ENCODE results near the gene LNPEP. TPM values are rescaled to one million over a fixed set of nuclear protein-coding genes. Genes with fewer than 3 reads are reported as not detected.
"Not testable (repeated sequence)": the region's sequence is repeated elsewhere in the genome, so short reads cannot be mapped to it uniquely, and the experiment has no call there.

LNPEP gene
- polyA plus RNA-seq, 4 donors: 15.8 to 30.4 (median 26.7) TPM

DNA sequence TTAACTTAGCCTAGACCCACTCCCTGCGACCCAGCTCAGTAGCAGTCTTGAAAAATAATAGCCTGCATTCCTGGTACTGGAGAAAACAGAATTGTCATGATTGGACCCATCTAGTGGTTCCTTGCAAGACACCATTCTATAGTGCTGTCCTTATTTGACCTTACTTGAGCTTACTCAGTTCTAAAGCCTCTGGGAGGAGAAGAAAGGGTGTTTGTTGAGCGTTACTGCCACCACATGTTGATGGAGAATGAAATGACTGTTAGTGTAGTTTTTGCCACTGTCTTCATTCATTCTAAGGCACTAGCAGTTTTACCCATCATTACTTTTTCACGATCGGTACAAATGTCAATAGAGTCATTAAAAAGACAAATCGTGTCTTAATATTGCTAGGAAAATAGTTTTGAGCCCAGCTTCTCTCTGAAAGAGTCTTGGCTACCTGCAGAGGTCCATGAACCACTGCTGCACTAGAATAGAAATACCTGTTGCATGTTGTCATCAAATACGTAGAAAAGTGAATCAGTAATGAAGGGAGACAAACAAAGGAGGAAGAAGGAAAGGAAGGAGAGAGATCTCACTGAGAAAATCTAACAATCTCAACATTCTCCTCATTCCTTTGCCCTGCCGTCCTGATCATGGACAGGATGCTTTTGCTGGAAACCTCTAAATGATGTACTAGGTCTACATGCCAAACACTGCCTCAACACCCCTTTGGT lies 110.5 kb downstream of the LNPEP start:
- DNase-seq (ENCODE audit: low read depth in 4 of 4, low spot score in 3 of 4): no peak

DNA sequence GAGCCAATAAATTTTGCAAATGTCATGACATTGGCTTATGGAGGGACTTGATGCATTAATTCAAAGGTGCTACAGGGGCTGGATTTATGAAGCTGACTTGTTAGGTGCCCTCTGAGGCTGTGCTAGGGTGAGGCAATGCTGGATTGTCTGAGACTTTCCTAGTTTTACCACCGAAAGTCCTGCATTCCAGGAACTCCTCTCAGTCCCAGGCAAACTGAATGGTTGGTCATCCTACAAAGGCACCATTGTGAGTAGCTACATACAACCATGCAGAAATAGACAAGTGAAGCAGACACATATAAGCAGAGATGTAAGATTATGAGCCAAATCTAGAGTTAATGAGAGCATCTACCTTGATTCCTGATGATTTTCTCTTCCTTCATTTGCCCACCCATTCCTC lies 111.2 kb downstream of the LNPEP start:
- DNase-seq (ENCODE audit: low read depth in 4 of 4, low spot score in 3 of 4): no peak

DNA sequence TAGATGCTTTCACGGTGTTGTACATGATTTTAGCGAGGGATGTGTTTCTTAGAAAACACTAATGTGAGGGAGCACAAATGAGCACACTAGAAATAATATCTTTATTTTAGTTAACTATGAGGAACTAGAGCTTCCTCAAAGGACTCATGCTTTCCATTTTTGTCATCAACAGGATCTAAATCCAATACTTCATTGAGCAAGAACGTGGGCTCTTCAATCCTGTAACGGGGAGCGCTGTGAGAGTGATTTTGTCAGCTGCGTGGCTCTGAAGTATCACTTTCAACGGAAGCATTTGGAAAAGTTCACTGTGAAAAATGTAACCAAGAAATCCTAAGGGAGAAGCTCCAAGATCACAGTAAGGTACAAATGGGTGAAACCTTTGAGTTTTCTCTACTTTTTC lies 113.3 kb downstream of the LNPEP start:
- DNase-seq (ENCODE audit: low read depth in 4 of 4, low spot score in 3 of 4): no peak

DNA sequence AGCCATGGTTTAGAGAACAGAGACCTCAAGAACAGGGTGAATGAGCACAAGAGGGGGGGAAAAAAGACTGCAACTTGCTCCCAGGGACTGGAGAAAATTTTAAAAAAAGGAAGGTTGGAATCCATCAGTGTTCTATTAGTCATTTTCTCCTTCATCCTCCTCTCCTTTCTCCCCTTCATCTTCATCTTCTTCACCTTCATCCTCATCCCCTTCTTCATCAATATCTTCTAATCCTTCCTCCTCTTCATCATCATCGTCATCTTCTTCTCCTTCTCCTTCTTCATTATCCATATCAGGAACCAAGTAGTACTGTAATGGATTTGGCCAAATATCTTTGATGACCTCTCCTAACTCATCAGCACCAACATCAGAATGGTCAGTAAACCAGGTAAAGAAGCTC lies 120.4 kb downstream of the LNPEP start:
- DNase-seq (ENCODE audit: low read depth in 4 of 4, low spot score in 3 of 4): no peak

DNA sequence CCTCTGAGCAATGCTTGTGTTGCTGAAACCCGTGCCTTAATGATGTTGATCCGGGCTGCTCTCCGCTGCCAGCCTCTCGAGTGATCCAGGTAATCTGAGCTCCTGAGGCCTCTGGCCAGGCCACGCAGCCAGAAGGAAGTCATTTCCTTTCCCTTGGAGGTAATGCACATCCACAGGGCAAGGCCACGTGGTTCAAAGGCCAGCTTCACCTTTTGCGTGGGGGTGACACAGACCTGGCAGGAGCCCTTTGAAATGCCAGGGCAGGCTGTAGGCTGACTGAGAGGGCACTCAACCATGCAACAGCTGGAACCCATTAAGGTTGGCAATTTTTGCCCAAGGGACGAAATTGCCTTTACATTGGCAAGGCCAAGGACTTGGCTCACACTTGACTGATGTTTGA lies 126.2 kb downstream of the LNPEP start:
- DNase-seq (ENCODE audit: low read depth in 4 of 4, low spot score in 3 of 4): peak in 1 of 4 donors; percentile 54

DNA sequence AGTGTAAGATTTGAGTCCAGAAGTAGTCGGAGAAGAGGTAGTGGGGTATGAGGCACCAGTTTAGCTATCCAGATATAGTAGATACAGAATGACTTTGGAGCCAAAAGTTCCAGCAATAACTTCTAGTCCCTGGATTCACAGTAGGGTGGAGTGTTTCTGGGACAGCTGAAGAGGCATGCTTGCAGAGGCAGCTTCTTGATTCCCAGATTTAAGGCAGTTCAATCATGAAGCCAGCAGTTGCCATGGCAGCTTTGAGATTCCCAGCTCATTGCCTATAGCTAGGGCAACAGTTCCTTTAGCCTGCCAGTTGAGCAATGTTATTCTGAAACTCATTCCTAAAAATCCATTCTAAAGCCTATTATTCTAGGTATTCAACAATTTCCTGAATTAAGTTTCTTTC lies 127.4 kb downstream of the LNPEP start:
- no peak for DNase-seq (ENCODE audit: low read depth in 4 of 4, low spot score in 3 of 4)

DNA sequence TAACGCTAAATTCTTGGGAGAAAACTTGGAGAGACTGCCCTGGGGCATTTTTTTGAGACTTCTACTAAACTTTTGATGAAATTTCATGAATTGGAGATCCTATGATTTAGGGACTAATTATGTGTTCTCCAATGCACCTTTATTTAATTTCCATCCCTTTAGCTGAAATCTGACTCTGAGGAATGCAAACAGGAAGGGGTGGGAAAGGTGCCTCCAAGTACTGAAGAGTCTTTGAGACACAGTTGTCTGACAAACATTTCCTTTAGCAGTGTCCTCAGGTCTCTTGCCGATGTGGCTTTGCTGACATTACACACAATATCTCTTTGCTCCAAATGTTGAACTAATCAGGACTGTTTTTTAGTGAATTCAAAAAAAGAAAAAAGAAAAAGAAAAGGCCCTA lies 129.6 kb downstream of the LNPEP start:
- no peak for DNase-seq (ENCODE audit: low read depth in 4 of 4, low spot score in 3 of 4)

DNA sequence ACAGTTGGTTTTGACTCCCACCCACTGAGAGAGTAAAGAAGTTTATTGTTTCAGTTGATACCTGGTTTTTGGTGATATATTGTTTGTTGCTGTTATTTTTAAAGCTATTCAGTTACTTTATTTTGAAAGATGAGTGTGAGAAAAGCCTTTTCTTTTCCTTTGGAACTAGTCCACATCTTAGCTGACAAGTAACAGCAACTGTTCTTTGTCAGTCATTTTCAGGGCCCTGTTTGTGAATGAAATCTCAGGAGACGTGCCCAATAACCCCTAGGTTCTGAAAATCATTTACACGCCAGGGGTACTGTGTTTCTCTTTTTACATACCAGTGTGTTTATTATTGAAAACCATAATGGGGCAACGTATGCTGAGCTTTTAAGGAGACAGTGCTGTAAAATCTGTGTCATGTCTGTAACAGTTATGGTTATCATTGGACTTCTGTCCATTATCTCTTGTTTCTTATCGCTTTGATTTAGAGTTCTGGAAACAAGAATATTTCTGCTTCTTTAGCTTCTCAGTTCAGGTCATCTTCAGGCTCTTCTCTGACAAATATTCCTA lies 131.5 kb downstream of the LNPEP start:
- DNase-seq (ENCODE audit: low read depth in 4 of 4, low spot score in 3 of 4): no peak

DNA sequence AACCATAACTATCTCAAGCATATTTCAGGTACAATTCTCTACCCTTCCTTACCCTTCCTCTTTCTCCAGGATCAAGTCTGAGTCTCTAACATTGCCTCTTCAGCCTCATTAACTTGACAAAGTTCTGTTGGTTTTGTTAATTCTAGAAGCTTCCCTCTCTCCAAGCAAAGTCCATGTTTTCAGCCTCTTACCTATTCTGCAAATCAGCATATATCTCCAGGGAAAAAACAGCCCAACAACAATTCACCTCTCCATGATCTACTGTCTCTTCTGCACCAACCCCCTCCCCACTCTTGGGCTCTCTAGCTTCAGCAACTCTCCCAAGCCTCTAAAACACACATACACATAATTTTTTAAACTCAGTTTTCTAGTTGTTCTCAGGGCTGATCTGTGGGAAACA lies 134.4 kb downstream of the LNPEP start:
- DNase-seq (ENCODE audit: low read depth in 4 of 4, low spot score in 3 of 4): no peak

DNA sequence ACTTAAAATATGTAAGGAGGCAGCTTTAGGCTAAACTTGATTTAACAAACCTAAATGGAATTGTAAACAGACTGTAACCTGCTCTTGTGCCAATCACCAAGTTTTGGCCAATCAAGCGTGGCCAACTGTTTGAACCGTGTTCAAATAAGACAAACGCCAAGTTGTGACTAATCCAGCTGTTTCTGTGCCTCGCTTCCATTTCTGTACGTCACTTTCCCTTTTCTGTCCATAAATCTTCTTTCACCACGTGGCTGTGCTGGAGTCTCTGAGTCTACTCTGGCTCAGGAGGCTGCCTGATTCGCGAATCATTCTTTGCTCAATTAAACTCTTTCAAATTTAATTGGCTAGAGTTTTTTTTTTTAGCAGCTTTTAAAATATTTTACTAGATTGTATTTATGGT lies 135.2 kb downstream of the LNPEP start:
- no peak for DNase-seq (ENCODE audit: low read depth in 4 of 4, low spot score in 3 of 4)

DNA sequence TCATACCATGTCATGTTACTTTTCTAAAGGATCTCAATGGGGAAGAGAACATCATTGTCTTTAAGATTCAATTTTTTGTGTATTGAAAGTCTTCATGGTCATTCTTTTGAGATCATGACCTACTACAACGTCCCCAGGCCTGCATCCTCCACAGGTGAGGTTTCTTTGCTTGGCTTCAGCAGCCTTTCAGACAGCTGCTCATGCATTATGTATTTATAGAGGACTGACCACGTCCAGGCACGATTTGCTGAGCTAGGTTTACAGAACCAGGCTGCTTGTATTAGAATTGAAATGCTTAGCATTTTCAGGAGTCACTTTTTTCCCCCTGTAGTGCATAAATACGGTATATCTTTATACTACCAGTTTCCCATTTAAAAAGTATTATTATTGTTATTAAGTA lies 136.1 kb downstream of the LNPEP start:
- DNase-seq (ENCODE audit: low read depth in 4 of 4, low spot score in 3 of 4): no peak

DNA sequence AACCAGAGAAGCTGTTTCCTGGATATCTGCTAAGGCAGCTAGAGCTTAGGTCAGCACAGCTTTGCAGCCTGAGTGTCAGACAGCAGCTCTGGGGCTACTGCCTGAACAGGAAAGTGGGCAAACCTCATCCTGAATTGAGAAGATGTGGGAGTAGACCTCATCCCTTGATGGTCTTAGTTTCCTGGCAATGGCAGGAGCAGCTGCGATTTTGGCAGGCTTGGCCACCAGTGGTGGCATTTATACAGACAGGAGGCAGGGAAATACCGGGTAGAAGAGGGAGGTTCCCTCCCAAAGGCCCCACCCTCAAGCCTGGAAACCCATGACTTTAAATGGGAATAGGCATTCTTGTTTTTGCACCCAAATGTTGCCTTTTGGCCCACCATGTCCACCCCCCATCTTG lies 136.8 kb downstream of the LNPEP start:
- no peak for DNase-seq (ENCODE audit: low read depth in 4 of 4, low spot score in 3 of 4)

DNA sequence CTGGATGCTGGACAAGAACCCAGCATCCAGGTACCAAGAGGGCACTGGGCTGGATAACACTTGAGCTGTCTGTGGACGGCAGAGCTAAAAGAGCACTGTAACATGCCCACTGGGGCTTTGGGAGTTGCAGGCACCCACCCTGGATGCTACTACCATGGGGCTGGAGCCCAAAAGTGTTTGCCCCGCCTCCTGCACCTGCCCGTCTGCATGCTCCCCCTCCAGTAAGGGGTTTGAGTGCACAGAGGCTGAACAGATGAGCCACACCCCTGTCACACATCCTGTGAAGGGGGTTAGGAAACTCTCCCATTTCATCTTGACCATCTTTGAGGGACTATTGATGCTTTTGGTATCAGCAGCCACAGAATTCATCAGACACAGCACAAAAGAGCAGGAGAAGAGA lies 137.5 kb downstream of the LNPEP start:
- no peak for DNase-seq (ENCODE audit: low read depth in 4 of 4, low spot score in 3 of 4)

DNA sequence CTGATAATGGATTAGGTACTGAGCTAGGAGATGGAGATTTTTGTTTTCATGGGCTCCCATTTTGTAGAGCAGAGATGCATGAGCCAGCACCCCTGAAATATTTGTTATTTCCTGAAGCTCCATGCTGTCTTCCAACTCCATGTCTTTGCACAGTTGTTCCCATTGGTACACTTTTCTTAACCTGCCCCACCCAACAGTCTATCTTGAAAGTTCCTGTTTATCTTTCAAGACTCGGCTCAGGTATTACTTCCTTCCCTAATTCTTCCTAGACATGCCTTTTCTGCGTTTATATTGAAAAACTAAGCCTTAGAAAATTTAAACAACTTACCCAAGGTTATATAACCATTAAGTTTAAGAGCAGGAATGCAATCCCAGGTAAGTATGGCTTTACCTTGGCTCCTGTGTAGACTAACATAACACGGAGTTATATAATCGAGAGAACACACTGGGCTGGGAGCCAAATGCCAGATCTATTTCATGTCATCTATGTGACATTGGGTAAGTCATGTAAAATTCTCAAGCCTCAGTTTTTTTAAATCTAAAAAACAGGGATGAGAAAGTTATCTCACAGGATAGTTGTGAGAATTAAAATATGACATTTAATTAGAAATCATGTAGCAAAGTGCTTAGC lies 139.1 kb downstream of the LNPEP start:
- DNase-seq (ENCODE audit: low read depth in 4 of 4, low spot score in 3 of 4): no peak

DNA sequence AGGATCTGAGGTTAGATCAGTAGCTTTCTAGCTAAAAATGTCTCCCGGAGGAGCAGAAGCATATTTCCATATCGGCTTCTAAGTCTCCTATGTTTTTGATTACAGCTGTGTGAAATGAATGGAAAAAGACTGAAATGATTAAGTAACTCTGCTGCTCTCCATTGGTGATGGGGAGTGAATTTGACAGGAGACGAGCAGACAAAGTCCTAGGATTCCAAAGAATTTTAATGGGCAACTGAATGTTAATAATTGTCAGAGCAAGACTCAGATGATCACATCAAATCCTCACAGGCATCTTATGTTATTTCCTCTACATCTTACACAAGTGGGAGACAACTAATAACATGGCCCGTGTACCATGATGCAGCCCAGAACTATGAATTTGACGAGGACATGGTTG lies 139.8 kb downstream of the LNPEP start:
- DNase-seq (ENCODE audit: low read depth in 4 of 4, low spot score in 3 of 4): no peak

DNA sequence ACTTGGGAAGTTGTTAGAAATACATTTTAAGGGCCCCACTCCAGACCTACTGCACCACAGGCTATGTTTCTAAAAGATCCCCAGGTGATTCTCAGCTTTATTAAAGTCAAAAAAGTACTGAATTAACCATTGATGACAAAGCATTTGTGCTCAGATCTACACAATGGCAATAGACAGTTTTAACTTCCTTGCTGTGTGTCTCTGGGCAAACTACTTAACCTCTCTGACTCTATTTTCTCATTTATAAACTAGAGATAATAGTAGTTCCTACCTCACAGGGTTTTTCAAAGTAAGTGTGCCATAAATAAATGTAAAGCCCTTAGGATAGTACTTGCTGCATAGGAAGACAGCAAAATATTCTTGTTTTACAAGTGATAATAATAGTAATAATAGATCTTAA lies 140.2 kb downstream of the LNPEP start:
- no peak for DNase-seq (ENCODE audit: low read depth in 4 of 4, low spot score in 3 of 4)

DNA sequence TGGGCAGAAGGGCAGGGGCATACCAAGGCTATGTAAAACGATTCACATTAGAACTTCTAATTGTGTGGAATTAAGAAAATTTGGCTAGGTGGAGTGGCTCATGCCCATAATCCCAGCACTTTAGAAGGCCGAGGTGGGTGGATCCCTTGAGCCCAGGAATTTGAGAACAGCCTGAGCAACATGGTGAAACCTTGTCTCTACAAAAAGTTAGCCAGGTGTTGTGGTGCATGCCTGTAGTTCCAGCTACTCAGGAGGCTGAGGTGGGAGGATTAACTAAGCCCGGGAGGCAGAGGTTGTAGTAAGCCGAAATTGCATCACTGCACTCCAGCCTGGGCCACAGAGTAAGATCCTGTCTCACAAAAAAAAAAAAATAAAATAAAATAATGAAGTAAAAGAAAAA lies 141.4 kb downstream of the LNPEP start:
- DNase-seq (ENCODE audit: low read depth in 4 of 4, low spot score in 3 of 4): no peak

DNA sequence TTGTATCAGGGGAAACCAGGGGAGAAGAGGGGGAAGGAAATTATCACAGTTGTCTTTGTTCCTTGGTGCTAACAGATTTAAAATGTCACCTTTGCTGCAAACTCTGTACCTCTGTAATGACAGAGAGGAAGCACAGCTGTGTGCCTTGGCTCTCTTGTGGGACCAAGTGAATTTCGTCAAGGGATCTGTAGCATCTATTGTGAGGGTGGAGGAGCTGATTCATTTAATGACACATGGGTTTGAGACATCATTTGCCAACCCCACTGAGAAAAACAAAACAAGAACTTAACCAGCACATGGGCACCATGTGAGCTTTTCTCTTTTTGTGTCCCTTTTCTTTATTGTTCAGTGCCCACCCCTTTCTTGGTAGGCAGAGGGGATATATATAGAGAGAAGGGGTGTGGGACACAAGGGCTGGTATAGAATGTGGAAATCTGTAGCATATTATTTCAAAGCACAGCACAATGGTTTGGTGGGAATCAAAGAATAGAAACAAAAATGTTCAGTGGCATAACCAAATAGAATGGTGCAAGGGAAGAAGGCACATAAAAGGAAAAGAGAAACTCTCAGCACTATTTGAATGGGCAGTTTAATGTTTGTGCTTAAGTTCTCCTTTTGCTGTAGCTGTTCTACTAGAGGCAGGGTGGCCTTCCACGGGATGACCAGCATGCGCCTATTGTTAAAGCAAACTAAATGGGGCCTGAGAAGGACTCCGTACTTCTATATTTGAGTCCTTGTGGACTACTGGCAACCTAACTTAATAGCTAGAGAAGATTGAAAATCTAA lies 143.3 kb downstream of the LNPEP start:
- no peak for DNase-seq (ENCODE audit: low read depth in 4 of 4, low spot score in 3 of 4)

DNA sequence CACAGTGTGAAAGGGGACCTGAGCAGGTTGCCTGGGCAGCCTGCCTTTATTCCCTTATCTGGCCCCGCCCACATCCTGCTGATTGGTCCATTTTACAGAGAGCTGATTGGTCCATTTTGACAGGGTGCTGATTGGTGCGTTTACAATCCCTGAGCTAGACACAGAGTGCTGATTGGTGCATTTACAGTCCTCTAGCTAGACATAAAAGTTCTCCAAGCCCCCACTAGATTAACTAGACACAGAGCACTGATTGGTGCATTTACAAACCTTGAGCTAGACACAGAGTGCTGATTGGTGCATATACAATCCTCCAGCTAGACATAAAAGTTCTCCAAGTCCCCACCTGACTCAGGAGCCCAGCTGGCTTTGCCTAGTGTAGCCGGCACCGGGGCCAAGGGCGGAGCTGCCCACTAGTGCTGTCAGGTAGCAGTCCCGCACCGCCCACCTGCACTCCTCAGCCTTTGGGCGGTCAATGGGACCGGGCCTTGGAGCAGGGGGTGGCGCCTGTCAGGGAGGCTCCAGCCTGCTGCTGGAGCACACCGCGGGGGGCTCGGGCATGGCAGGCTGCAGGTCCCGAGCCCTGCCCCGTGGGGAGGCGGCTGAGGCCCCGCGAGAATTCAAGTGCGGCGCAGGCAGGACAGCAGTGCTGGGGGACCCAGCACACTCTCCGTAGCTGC lies 149.0 kb downstream of the LNPEP start:
- DNase-seq (ENCODE audit: low read depth in 4 of 4, low spot score in 3 of 4): not testable (repeated sequence)

DNA sequence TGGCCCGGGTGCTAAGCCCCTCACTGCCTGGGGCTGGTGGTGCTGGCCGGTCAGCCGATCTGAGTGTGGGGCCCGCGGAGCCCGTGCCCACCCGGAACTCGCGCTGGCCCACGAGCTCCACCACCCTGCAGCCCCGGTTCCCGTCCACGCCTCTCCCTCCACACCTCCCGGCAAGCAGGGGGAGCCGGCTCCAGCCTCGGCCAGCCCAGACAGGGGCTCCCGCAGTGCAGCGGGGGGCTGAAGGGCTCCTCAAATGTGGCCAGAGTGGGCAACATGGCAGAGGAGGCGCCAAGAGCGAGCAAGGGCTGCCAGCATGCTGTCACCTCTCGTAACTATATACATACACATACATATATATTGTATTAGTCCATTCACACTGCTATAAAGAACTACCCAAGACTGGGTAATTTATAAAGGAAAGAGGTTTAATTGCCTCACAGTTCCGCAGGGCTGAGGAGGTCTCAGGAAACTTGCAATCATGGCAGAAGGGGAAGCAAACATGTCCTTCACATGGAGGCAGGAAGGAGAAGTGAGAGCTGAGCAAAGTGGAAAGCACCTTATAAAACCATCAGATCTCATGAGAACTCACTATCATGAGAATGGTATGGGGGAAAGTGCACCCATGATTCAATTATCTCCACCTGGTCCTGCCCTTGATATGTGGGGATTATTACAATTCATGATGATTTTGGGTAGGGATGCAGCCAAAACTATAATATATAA lies 149.7 kb downstream of the LNPEP start:
- no peak for DNase-seq (ENCODE audit: low read depth in 4 of 4, low spot score in 3 of 4)
